RPMI7951 (cell line): ENCODE results near the gene FGGY. TPM values are rescaled to one million over a fixed set of nuclear protein-coding genes. Genes with fewer than 3 reads are reported as not detected.
"Not testable (repeated sequence)": the region's sequence is repeated elsewhere in the genome, so short reads cannot be mapped to it uniquely, and the experiment has no call there.

Experiments used
- DNase-seq: peaks from one replicate; pipeline ENCODE4 v3.0.0-alpha.2; 2012; ENCODE audit warnings: low read depth
- total RNA-seq: library from RNA; depleted of rRNA; stranded (reverse); fragments of >200 nt; shearing (Covaris generic); gene quantifications from 2 replicates; pipeline ENCODE4 v1.2.3, GENCODE V29; 2014

Gene FGGY
- total RNA-seq, 1 experiment from 2014 or later = 7.2 TPM

DNA sequence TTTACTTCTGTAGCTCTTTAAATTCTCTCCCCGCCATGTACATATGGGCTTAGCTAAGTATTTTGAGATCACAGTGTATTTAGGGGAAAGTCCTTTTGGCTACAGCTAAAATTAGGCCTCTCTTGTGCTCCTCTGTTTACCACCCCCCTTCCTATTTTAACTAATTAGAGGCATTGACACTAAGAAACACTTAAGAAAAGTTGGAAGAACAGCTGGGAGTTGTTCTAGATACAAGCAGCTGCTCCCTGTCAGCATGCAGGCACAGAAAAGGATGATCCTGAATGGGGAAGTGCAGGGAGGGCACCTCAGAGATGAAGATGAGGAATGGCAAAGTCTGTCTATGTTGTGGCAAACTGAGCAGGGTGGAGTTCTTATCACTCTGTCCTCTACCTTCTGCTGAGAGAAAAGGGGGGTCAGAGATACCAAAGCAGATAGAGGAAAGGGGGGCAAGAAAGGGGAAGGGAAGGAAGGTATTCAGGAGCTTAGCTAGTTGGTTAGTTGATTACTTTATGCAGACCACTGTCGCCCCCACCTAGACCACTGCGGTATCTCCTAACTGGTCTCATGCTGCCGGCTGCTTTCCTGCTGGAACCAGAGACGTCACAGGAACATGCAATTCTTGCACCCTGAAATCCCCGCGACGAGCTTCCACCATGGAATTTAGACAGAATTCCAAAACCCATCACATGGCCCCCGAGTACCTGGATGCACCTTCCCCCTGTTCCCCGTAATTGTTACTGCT is 435.5 kb downstream of the FGGY start:
- no peak for DNase-seq

DNA sequence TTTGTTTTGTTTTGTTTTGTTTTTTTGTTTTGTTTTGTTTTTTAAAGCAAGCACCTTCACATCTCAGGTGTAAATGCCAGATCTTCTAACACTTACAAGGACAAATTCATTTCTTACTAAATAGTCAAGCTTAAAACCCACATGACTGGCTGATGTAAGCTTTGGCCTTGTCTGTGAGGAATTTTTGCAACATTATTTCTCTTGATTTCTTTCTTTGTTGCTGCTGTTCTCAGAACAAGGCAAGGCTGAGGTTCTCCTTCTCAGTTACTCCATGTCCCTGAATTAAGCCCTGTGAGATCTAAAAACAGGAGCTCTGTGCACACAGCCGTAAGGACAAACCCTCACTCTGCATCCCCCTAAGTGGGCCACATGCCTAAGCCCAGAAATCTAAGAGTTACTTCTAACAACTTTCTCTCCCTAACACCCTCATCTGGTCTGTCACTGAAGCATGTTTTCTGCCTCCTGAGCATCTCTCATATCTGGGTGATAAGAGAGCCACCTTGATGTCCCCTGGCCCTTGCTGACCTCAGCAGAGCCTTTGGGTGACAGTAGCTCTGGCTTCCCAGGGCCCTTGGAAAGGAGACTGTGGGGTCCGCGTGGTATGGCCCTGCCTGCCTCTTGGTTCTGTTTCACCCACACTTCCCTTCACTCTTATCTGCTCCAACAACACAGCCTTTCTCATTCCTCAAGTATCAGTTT is 436.7 kb downstream of the FGGY start:
- no peak for DNase-seq

DNA sequence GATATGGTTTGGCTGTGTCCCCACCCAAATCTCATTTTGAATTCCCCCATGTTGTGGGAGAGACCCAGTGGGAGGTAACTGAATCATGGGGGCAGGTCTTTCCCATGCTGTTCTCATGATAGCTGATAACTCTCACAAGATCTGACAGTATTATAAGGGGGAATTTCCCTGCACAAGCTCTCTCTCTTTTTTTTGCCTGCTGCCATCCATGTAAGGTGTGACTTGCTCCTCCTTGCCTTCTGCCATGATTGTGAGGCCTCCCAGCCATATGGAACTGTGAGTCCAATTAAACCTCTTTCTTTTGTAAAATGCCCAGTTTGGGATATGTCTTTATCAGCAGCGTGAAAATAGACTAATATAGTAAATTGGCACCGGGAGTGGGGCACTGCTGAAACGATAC is 439.0 kb downstream of the FGGY start:
- DNase-seq = not testable (repeated sequence)

DNA sequence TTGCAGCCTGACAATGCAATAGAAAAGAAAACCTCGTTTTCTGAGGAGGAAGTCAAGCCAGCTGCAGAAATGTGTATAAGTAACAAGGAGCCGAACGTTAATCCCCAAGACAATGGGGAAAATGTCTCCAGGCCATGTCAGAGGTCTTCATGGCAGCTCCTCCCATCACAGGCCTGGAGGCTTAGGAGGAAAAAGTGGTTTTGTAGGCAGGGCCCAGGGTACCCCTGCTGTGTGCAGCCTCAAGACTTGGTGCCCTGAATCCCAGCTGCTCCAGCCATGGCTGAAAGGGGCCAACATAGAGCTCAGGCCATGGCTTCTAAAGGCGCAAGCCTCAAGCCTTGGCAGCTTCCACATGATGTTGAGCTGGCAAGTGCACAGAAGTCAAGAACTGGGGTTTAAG is 439.9 kb downstream of the FGGY start:
- DNase-seq = no peak

DNA sequence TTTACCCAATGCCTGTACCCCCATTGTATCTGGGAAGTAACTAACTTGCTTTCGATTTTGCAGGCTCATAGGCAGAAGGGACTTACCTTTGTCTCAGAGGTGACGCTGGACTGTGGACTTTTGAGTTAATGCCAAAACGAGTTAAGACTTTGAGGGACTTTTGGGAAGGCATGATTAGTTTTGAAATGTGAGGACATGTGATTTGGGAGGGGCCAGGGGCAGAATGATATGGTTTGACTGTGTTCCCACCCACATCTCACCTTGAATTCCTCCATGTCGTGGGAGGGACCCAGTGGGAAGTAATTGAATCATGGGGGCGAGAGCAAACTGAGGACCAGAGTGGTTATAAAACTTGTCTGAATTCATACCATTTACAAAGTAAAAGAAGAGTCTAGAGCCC is 440.7 kb downstream of the FGGY start:
- no peak for DNase-seq

DNA sequence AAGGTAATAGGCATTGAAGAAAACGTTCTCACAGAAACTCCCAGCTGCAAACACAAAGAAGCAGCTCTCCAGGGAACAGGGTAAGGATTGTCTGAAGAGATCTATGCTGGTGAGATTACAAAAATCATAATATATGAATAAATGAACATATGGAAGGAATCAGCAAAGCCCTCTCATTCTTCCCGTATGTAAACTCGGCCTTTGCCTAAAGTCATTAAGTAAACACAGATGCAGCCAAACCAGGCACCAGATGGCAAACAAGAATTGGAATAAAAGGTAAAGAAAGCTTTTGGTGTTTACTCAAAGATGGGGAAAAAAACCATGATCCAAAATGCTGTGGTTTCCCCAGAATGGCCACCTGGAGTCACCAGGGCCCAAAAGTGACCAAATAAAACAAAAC is 441.3 kb downstream of the FGGY start:
- DNase-seq = peak; percentile 71

DNA sequence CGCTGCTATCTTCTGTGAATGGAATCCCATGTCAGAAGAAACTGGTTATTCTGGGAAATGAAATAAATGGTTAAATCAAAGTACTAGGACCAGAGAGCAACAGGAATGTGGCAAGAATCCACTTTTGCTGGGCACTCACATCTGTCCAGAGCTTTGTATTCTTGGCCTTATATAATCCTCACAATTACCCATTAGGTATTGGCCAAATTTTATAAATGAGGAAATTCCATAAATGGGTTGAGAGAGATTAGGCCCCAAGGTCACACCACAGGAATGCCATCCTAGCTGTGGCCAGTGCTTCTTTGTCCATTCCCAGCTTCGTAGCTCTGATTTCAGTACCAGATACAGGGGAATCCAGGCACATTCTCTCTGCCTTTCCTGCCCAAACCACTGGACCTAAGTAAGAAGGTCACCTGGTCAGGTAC is 441.7 kb downstream of the FGGY start:
- peak; percentile 83 for DNase-seq

DNA sequence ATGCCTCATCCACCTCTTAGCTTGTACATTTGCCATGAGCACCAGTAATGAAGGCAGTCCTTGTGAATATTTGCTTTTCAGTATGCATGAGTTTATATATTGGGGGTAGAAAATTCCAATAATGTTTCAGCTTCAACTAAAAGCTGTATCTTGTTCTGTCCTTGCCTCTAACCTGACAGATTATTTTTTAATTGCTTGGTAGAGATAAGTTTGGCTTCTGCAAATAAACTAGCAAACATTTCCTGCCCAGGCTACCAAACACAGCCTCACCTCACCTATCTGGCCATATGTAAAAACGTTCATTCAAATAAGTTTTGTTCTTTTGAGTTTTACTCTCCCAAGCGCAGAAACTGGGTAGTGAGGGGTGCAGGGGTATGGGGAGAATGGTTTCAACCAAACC is 442.2 kb downstream of the FGGY start:
- no peak for DNase-seq

DNA sequence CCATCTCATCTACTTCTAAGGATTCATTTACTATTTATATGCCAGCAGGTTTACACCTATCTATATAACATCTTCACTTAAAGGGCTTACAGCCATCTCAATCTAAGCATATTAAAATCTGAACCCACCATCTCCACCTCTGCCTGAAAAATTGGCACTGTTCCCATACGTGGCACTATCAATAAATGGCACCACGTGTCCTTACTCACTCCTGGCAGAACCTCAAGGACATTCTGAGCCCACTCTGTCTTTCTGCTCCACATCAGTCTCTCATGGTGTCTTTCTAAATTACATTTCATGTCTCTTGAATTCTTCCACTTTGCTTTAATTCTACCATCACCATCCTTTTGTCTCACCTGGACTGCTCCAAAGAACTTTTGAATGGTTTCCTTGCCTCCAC is 445.6 kb downstream of the FGGY start:
- DNase-seq = no peak

DNA sequence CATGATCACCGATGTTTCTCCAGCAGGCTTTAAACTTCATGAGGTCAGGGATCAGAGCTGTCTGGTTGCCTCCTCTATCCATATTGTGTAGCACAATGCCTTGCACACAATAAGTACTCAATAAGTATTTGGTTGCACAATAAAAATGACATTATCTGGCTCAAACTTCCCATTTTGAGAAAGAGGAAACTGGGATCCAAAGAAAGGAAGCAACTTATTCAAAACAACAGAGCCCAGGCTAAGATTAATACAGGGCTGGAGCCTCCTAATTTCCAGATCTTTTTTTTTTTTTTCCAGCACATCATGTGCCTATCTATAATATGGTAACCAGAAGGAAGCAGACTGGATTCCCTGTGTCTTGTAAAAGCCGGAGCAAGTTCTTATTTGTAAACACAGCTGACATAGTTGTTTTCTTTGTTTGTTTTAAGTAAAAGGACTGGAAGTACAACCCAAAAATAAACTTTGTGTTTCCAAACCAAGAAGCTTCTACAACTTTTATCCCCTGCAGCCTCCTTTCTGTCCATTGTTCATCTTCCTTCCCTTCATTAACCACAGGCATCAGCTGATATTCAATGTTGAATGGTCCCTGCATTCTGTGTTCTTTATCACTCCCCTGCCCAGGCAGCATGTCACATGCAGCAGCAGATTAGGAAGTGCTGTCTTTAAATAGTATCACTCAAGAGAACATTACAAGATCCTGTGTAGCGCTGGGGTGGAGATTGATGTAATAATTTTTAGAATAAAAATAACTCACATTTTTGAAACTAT is 446.6 kb downstream of the FGGY start:
- DNase-seq = peak; percentile 10

DNA sequence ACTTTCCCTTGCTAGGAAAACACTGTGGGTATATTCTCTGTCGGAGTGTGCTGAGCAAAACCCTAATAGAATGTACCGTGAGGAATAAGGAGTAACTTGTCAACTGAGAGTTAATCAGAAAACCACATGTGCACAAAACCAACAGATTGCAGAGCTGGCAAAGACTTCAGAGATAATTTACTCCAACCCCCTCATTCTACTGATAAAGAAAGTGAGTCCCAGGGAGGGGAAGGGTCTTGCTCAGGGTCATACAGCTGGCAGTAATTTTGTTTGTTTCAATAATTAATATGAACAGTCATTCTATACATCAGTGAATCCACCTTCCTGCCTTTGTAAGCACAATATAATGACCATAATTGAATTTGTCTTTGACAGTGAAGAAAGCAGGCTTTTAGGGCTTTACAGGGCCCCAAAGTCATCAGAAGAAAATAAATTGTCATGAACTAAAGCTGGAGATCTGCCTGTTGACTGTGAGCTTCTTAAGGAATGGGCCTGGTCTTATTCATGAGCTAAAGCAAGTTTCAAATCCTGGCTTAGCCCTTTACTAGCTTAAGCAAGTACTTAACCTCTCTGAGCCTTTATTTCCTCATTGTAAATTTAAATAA is 450.6 kb downstream of the FGGY start:
- no peak for DNase-seq

DNA sequence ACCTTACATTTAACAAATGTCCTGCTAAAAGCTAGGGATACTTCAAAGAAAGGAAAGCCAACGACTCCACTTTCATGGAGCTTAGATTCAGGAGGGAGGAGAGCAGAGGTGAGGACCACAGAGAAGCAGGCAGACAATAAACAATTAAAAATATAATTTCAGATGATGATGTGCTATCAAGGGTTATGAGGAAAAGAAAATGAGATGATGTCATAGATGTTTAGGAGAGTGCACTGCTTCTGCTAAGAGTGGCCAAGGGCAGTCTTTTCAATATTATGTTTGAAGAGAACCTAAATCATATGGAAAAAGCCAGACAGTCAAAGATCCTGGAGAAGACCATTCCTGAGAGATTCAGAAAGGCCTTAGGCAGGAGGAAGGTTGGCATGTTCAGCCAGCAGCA is 451.2 kb downstream of the FGGY start:
- no peak for DNase-seq

DNA sequence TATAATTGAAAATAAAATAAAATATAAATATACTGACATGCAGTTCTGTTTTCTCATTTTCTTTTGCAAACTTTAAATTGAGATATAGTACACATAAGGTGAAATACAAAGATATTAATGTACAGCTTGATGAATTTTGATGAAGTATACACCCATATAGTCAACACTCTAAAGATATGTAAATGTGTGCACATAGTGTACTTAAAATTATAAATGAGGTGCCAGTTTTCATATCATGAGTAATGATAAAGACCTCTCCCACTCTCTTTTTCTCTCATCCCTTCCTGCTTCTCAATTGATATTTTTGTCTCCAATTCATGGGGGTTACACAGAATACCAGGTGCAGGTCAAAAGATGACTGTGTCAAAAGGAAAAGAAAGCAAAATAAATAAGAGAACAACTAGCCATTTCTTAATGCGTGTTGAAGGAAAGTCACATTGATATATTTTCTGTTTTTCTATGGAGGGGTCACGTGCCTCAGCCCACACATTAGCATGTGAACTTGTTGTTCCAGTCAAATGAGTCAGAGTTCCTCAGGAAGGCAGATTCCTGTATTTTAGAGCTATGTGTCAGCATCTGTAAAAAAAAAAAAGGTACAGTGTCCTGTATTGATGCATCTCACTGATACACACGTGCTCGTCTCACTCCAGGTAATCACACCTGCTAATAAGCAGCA is 453.6 kb downstream of the FGGY start:
- peak; percentile 82 for DNase-seq

DNA sequence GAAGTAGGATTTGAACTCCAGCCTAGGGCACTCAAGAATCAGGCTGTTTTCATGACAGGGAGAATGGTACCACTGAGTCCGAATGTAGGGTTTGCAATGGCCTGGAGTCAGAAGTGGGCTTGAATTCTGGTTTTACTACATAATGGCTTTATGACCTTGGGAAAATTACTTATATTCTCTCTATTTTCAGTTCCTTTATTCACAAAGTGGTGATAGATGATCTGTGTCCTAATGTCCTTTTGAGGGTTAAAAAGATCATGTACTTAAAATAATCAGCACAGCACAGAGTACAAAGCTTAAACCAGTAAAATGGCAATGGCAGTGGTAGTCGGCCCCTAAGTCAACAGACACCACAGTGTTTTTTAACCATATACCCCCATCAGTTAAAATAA is 454.1 kb downstream of the FGGY start:
- no peak for DNase-seq

DNA sequence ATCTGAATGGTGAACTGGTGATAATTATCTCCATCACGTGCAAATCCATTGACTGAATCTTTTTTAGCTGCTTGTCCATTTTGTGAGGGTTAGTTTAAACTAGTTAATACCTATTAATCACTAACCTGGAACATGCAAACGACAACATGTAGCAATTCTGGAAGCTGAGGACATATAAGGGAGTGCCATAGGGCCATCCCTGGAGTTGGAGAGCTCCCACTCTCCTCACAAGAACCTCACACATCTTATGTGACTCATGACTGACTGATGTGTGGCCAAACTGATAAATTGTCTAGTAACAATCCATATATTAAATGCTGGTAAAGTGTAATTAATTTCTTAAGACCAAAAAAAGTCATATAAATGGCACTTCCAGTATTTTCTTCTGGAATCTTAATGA is 454.9 kb downstream of the FGGY start:
- peak; percentile 24 for DNase-seq

DNA sequence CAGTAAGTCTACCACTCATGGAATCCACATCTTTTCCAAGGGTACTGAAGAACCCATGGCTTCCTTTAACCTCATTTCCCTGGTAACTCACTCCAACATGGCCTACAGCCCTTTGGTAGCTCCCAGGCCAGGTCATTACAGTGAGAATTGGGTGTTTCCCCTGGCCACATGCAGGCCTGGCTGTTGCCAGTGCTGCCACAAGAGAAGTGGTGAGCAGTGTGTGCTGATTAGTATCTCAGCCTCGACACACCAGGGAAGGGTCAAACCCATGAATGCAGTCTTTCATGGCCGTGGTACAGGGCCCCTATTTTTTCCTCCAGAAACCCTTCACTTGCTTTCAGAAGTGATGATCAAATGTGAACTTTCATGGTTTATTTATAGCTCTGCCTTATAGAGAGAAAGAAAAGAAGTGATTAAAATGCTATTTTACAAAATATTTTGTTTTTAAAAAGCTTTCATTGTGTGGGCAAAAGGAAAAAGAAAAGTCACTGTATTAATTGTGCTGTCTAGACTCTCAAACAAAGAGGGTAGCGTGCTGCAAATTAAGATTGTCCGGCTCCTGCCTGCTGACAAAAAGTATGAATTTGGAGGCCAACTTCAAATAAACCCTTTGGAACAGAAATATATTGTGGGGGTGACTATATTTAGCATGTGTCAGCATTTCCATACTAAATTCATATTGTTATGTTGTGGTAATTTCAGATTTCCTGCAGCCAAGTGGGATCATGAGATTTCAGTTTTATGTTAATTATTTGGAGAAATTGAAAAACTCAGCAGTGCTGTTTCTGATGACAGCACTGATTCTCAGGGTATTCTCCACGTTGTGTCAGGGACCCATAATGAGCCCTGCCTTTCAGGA is 455.9 kb downstream of the FGGY start:
- DNase-seq = peak; percentile 58

DNA sequence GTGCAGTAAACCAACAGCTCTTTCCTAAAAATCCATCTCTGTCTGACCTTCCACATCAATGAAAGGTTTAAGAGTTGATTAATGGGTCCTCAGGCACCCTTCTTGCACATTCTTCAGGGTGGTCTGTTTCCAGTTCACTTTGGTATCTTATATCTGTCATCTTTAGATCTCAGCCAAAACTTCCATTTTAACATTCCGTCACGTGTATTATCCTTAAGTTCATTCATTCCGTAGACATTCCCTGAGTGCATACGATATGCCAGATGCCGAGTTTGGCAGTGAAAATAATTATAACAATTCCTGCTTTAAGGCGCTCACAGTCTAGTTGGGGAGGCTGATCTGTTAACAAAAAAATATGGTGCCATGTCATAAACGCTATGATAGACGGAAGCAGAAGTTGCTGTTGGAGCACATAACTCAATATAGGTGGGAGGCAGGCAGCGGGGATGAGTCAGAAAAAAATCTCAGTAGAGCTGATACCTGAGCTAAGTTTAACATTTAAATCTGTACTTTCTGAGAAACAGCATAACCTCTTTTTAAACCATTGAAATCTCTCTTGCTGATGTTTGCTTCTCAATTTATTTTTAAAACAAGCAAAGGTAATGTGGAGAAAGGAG is 458.3 kb downstream of the FGGY start:
- DNase-seq = no peak

DNA sequence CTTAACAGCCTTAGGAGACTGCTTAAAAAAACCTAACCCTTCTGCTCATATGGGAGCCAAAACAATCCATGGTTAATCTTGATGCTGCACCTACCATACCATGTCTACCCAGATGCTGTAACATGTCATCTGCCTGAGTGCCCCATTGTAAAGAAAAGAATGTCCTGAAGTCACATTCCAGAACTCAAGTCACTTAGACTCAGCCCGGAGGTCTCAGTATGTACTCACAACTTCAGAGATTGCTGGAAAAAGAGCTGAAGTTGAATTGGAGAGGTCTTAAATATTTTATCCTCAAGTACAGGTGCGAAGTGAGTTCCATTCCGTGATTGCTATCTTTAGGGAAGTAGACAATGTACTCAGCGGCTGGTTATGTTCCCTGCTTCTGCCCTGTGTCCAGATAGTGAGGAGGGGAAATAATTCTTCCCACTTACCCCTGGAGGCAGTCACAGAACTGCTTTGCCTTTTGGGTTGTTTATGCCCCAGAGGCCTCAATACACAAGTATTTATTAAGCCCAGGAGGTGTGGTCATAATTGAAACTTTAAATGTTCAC is 460.4 kb downstream of the FGGY start:
- no peak for DNase-seq

DNA sequence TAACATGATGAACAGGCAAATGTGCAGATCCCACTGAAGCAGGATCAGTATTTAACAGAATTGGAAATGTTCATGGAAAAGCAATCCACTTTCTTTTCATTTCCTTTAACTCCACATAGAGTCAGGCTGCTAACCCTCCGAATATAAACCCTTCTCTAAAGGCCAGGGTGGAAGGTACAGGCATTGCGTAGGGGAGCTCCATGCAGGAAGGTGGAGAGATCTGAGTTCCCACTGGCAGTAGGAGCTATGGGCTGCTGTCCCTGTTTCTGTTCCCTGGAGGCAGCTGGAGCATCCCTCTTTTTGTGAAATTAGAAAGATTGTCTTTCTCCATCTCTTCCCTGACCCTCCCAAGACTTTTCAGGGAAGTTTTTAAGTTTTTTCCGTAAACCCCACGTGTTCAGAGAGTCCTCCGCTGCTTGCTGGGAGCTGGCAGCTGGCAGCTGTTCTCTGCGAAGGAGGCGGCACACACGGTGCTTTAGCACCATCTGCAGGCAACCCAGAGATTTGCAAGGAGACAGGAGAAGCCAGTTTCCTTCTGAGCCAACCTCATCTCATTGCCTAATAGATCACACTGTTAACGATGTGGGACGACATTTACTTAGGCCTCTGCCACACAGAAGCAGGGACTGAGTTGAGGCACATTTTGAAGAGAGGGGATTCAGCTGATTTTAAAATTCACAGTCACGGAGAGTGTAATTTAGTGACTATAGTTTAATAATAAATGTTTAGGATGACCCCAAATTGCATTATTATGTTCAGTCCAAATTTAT is 462.4 kb downstream of the FGGY start:
- DNase-seq = peak; percentile 79
